Astrocyte of the cerebellum (primary cell): ENCODE data around the gene TRMT1L.

ENCODE experiments used
- DNase-seq: peaks from one replicate; pipeline ENCODE4 v3.0.0-alpha.2; 2011; ENCODE audit warnings: low read depth
- H3K4me3 ChIP-seq: 2 replicates; pipeline ENCODE4 v1.5.1; 2011; ENCODE audit warnings: mild to moderate bottlenecking, low read depth, low read length, moderate library complexity
- CTCF ChIP-seq: IDR thresholded peaks from 2 replicates; pipeline ENCODE4 v1.5.1; 2012; ENCODE audit warnings: low read length, low read depth, moderate library complexity, mild to moderate bottlenecking; ENCODE audit errors: missing control alignments
- in situ Hi-C: cut with HindIII; loops from 2 replicates; pipeline ENCODE4 v1.10.0; 2017; ENCODE audit warnings: low sequenced_read_pairs

The TRMT1L gene

GRCh38 chr1:185154912-185155513, 1.7 kb downstream of the TRMT1L start:
- no peak for TF ChIP-seq CTCF
- peak overlapping the region; percentile 85 for H3K4me3 ChIP-seq
- in situ Hi-C loops: loop anchor here (25.0 kb wide), 1 partner anchor 532 kb away; no protein-coding TSS in a partner anchor
- no peak for DNase-seq

GRCh38 chr1:185152187-185152767, 4.5 kb downstream of the TRMT1L start:
- TF ChIP-seq CTCF: no peak
- no peak overlapping the region for H3K4me3 ChIP-seq
- in situ Hi-C loops: loop anchor here (25.0 kb wide), 1 partner anchor 535 kb away; no protein-coding TSS in a partner anchor
- DNase-seq: no peak

GRCh38 chr1:185151215-185151614, 5.5 kb downstream of the TRMT1L start:
- H3K4me3 ChIP-seq: no peak overlapping the region
- in situ Hi-C loops: loop anchor here (25.0 kb wide), 1 partner anchor 536 kb away; no protein-coding TSS in a partner anchor
- no peak for TF ChIP-seq CTCF
- DNase-seq: no peak

GRCh38 chr1:185144233-185144632, 12.5 kb downstream of the TRMT1L start:
- no peak for DNase-seq
- no peak for TF ChIP-seq CTCF
- no peak overlapping the region for H3K4me3 ChIP-seq
- in situ Hi-C loops: no loop called here

GRCh38 chr1:185139246-185139645, 17.5 kb downstream of the TRMT1L start:
- H3K4me3 ChIP-seq: no peak overlapping the region
- in situ Hi-C loops: no loop called here
- DNase-seq: peak; percentile 28
- no peak for TF ChIP-seq CTCF

- no peak for TF ChIP-seq CTCF
- no peak overlapping the region for H3K4me3 ChIP-seq
- in situ Hi-C loops: no loop called here
- no peak for DNase-seq
Observed at GRCh38 chr1:185137896-185138545, 18.7 kb downstream of the TRMT1L start.
